GM19452 (cell line): ENCODE measurements around the gene MFN1.

ENCODE experiments used
- ATAC-seq: cut with Tn5 transposase; IDR thresholded peaks from one replicate; pipeline ENCODE4 v1.9.1; 2021; ENCODE audit not compliant: unreplicated experiment

The MFN1 gene

DNA sequence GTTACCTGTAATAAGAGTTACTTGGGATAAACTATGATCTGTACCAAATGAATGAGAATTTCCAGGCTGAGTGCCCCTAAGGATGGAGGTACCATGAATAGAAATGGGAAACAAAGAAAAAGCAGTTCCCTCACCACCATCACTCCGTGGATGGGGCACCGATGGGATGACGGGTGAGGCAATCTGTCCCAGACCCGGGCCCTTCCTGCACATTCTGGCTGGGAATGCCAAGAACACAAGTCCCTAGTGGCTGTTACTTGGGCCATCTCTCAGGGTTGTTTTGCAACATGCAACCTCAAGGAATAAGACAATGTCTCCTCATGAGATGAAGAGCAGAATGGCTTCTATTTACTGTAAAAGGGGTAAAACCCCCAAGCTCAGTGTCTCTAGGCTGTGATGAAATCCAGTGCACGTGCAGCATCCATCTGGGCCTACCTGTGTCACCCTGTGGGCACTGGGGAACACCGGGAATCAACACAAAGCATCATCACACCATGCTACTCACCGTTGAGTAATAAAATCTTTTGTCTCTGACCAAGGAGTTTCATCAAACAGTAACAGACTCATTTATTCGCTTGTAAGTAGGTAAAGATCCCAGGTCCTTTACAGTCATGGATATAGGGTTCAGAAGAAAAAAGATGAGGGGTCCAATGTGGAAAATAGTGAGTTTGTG lies 81.5 kb downstream of the MFN1 start:
- no peak for ATAC-seq

DNA sequence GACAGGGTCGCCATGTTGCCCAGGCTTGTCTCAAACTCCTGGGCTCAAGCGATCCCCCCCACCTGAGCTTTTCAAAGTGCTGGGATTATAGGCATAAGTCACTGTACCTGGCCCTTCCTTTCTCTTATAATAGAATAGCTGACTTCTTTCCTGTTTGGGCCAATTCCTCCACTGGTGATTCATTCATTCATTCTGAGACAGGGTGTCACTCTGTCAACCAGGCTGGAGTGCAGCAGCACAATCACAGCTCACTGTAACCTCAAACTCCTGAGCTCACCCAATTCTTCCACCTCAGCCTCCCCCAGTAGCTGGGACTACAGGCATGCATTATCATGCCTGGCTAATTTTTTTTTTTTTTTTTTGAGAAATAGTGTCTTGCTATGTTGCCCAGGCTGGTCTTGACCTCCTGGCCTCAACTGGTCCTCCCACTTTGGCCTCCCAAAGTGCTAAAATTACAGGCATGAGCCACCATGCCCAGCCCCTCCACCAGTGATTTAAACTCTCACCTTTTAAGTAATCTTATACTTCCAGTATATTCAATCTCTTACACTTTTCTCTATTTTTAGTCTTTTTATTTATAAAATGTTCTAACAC lies 82.9 kb downstream of the MFN1 start:
- no peak for ATAC-seq

DNA sequence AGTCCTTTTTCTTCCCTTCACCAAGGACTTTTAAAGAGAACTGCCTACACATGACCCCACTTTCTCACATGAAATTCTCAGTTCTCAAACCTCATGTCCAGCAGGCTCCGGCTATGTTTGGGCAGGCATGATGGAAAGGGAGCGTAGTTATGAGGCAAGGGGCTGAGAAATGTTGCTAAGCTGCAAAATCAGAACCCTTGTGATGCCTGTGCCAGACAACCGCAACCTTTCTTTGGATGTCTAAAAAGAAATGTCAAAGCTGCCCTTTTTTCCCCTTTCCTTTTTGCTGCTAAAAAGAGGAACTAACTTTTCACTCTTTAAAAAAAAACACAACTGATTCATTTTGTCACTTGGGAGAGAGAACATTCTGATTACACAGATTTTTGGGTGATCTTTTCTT lies 84.5 kb downstream of the MFN1 start:
- ATAC-seq = peak; percentile 63

DNA sequence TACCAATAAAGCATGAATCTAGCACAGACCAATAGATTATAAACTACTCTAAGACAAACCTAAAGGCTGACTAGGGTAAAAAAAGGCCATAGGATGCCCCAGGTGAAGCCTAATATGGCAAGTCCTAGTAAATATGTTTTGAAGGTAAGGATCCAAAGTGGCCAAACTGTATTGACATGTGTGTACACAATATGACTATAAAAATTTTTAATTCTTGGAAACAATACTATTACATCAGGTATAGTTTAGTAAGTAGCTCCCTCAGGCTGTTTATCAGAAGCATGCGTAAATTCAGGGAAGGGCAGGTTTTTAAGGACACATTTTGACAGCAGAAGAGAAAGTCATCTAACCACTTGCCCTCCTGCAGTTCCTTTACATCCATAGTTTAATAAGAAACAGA lies 84.9 kb downstream of the MFN1 start:
- no peak for ATAC-seq

DNA sequence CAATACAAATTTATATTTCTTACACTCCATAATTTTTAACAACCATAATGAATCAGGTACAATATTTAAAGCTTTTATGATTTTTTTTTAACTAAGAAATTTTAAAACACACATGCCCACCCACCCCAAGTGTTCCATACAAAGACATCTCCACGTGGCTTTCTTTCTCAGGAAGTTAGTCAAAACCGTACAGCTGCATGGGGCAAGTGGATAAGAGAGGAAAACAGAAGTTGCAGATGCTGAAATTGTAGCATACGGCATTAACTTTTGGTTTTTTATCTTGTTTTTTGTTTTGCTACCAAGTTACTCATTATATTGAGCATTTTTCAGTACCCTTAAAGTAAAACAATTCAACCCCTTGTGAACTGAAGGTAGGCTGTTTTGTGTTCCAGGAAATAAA lies 89.0 kb downstream of the MFN1 start:
- no peak for ATAC-seq

DNA sequence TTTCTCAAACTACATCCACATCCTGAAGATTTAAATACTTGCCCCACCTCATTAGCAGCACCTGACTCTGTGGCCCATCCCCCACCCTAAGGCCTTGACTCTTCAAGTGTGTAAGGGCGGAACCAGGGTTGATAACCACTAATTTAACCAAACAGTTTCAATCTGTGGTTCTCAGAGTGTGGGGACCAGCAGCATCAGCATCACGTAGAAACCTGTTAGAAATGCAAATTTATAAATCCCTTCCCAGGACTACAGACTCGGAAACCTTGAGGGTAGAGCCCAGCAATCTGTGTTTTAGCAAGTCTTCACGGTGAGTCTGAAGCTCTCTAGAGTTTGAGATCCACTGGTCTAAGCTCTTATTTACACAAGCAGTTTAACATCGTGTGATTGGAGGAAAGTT lies 91.3 kb downstream of the MFN1 start:
- ATAC-seq = peak; percentile 84
